Measurements from ENCODE around the gene RAB11FIP3.
"Not testable (repeated sequence)": the region's sequence is repeated elsewhere in the genome, so short reads cannot be mapped to it uniquely, and the experiment has no call there.

Gene RAB11FIP3

GRCh38 chr16:425082-425718 lies at the start of gene RAB11FIP3:
RAB11FIP3 (plus strand) TSS chr16:425649; CDS start chr16:426007, 358 bp downstream.
- DNase-seq: peak; percentile 43 to 47

- no peak for DNase-seq
Measured at GRCh38 chr16:375927-376816, 49.3 kb upstream of the RAB11FIP3 start.

GRCh38 chr16:376817-377418 lies 48.5 kb upstream of the RAB11FIP3 start:
- no peak for DNase-seq

- DNase-seq: no peak
Measured at GRCh38 chr16:377419-377951, 48.0 kb upstream of the RAB11FIP3 start.

GRCh38 chr16:378113-378820 lies 47.2 kb upstream of the RAB11FIP3 start:
- DNase-seq: not testable (repeated sequence)

- no peak for DNase-seq
Measured at GRCh38 chr16:378821-379182, 46.6 kb upstream of the RAB11FIP3 start.

- no peak for DNase-seq
Measured at GRCh38 chr16:379183-379960, 46.1 kb upstream of the RAB11FIP3 start.

- no peak for DNase-seq
Measured at GRCh38 chr16:379961-380761, 45.3 kb upstream of the RAB11FIP3 start.

GRCh38 chr16:380762-381011 lies 44.8 kb upstream of the RAB11FIP3 start:
- no peak for DNase-seq

- DNase-seq: peak in 1 of 2 donors; percentile 19
Measured at GRCh38 chr16:381012-381788, 44.2 kb upstream of the RAB11FIP3 start.

GRCh38 chr16:381789-382717 lies 43.4 kb upstream of the RAB11FIP3 start, which contains the start of gene PGAP6:
PGAP6 (minus strand) TSS chr16:381978; CDS start chr16:381821, 157 bp downstream.
- peak; percentile 54 to 74 for DNase-seq

GRCh38 chr16:383326-384051 lies 42.0 kb upstream of the RAB11FIP3 start:
- DNase-seq: peak in 1 of 2 donors; percentile 24

- DNase-seq: no peak
Measured at GRCh38 chr16:386641-387156, 38.8 kb upstream of the RAB11FIP3 start.

GRCh38 chr16:387761-388666 lies 37.4 kb upstream of the RAB11FIP3 start:
- DNase-seq: not testable (repeated sequence)

GRCh38 chr16:389352-389751 lies 36.1 kb upstream of the RAB11FIP3 start:
- DNase-seq: no peak

GRCh38 chr16:391885-392335 lies 33.5 kb upstream of the RAB11FIP3 start:
- DNase-seq: peak; percentile 52 to 71

- DNase-seq: peak; percentile 28 to 71
Measured at GRCh38 chr16:392450-393030, 32.9 kb upstream of the RAB11FIP3 start.

Data from inflammatory macrophage treated with lipopolysaccharide for 1 hour (primary cell).